Type B pancreatic cell (in vitro differentiated cells): ENCODE measurements around the gene PNPLA7. TPM values are rescaled to one million over a fixed set of nuclear protein-coding genes. Genes with fewer than 3 reads are reported as not detected.

ENCODE experiments used
- DNase-seq: peaks from one replicate; pipeline ENCODE4 v3.0.0; 2021; ENCODE audit warnings: mixed read lengths; ENCODE audit not compliant: unreplicated experiment; ENCODE audit errors: extremely low spot score
- H3K27ac Mint-ChIP-seq: 2 replicates; pipeline ENCODE4 v1.8.0; 2021; ENCODE audit warnings: mild to moderate bottlenecking, mixed read lengths
- H3K27me3 Mint-ChIP-seq: 2 replicates; pipeline ENCODE4 v1.8.0; 2021; ENCODE audit warnings: mixed read lengths
- H3K36me3 Mint-ChIP-seq: 2 replicates; pipeline ENCODE4 v1.8.0; 2021; ENCODE audit warnings: mixed read lengths
- H3K4me1 Mint-ChIP-seq: one replicate; pipeline ENCODE4 v1.8.0; 2021; ENCODE audit warnings: mixed read lengths; ENCODE audit not compliant: unreplicated experiment
- H3K4me3 Mint-ChIP-seq: 2 replicates; pipeline ENCODE4 v1.8.0; 2021; ENCODE audit warnings: mild to moderate bottlenecking, mixed read lengths
- H3K9me3 Mint-ChIP-seq: 2 replicates; pipeline ENCODE4 v1.8.0; 2021; ENCODE audit warnings: mixed read lengths
- total RNA-seq: library from RNA; stranded (reverse); gene quantifications from 2 replicates; pipeline ENCODE4 v1.2.1, GENCODE V29; 2021; ENCODE audit warnings: low replicate concordance
- TF ChIP-seq, protein P1 (sequence below): fragments of 200-600 bp; sonication (generic); conservative IDR thresholded peaks from 2 replicates; pipeline ENCODE4 v1.5.0; 2021; ENCODE audit warnings: antibody characterized with exemption, mild to moderate bottlenecking

The PNPLA7 gene
- total RNA-seq, 1 donor from 2014 or later, result 3.1 TPM

DNA sequence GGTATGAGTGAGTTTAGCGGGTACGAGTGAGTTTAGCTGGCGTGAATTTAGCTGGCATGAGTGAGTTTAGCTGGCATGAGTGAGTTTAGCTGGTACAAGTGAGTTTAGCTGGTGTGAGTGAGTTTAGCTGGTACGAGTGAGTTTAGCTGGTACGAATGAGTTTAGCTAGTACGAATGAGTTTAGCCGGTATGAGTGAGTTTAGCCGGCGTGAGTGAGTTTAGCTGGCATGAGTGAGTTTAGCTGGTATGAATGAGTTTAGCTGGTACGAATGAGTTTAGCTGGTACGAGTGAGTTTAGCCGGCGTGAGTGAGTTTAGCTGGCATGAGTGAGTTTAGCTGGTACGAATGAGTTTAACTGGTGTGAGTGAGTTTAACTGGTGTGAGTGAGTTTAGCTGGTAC, 41.0 kb downstream of the PNPLA7 start:
- H3K27ac Mint-ChIP-seq, result no peak overlapping the region

DNA sequence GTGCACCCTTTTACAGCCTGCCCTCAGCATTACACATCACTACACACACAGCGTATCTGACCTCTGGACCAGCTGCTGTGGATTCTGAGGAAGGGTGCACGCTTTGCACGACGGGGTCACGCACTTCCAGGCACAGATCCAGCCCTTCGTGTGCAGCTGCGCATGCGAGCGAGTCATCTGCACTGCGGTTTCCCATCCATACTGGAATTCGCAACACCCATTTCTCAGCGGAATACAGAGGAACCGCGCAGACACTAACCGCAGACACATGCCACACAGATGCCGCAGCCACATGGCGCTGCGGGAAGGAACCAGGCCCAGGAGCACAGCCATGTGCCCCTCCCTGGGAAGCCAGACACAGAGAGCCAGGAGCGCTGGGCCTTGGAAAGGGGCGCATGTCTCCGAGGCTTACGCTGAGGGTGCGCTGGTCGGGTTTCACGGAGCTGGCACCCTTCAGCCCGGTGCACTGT, 43.5 kb downstream of the PNPLA7 start:
- Mint-ChIP-seq H3K36me3 (no peaks in the 10 kb centered on the region), H3K4me1 (peaks cover 5% of the 10 kb centered on the region), H3K9me3 (peaks cover 5% of the 10 kb centered on the region), H3K4me3 (no peak overlapping the region), H3K27me3 (peaks cover 5% of the 10 kb centered on the region), H3K27ac (no peak overlapping the region)
- TF ChIP-seq, protein P1, sequence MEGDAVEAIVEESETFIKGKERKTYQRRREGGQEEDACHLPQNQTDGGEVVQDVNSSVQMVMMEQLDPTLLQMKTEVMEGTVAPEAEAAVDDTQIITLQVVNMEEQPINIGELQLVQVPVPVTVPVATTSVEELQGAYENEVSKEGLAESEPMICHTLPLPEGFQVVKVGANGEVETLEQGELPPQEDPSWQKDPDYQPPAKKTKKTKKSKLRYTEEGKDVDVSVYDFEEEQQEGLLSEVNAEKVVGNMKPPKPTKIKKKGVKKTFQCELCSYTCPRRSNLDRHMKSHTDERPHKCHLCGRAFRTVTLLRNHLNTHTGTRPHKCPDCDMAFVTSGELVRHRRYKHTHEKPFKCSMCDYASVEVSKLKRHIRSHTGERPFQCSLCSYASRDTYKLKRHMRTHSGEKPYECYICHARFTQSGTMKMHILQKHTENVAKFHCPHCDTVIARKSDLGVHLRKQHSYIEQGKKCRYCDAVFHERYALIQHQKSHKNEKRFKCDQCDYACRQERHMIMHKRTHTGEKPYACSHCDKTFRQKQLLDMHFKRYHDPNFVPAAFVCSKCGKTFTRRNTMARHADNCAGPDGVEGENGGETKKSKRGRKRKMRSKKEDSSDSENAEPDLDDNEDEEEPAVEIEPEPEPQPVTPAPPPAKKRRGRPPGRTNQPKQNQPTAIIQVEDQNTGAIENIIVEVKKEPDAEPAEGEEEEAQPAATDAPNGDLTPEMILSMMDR, result no peak
- DNase-seq, result no peak

More for the DNA sequence above, 41.0 kb downstream of the PNPLA7 start:
- Mint-ChIP-seq H3K36me3 (no peaks in the 10 kb centered on the region), H3K27me3 (no peaks in the 10 kb centered on the region), H3K4me3 (no peak overlapping the region), H3K9me3 (no peaks in the 10 kb centered on the region), H3K4me1 (no peaks in the 10 kb centered on the region)
- no peak for DNase-seq
- TF ChIP-seq, protein P1, result no peak

DNA sequence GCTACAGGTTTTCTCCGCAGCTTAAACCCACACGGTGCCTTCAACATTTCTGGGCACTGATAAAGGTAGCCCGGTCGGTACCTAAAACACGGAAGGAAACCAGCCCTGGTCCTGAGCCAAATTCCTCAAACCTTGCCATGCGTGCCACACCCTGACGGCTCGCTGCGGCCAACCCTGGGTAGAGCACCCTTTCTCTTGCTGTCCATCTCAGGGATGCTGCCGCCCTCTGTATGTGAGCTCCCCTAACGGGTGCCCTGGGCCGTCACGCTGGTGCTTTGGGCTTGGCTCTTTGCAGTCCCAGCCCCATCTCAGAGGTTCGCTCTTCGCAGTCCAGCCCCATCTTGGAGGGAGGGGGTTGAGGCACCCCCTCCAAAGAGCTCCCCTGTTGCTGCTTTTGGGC, 43.9 kb downstream of the PNPLA7 start:
- Mint-ChIP-seq H3K4me1 (peaks cover 5% of the 10 kb centered on the region), H3K27me3 (peaks cover 7% of the 10 kb centered on the region), H3K36me3 (no peaks in the 10 kb centered on the region), H3K27ac (no peak overlapping the region), H3K4me3 (no peak overlapping the region), H3K9me3 (peaks cover 5% of the 10 kb centered on the region)
- TF ChIP-seq, protein P1, result no peak
- no peak for DNase-seq

DNA sequence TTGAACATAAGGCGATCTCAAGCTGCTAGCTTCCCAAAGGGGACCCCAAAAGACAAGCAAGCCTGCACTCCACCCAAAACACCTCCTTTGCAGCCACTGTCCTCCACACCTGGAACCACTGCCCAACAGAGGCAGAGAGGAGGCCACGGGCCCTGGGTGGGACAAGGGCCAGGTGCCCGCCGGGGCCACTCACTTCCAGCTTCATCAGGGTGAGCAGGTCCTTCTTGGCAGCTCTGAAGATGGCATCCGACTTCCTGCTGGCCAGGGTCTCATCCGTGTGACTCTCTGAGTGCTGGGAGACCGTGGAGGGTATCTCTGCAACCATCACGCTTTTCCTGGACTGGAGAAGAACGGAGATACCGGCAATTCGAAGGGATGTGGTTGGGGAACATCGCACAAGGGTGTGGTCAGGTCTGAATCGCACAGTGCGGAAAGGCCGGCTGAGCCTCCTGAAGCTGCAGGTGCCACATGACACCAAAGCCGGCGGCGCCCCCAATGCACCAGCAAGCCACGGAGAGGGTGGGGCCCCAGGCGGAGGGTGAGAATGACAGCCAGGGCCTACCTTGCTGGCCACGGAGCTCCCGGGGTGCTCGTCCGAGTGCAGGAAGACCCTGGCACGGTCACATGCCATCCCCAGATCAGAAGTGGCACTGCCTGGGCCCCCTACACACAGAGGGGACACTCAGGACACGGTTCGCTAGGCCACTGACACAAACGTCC, 44.6 kb downstream of the PNPLA7 start:
- H3K36me3 Mint-ChIP-seq, result no peaks in the 10 kb centered on the region
- TF ChIP-seq, protein P1, result no peak
- no peak overlapping the region for H3K4me3 Mint-ChIP-seq
- no peak for DNase-seq
- H3K4me1 Mint-ChIP-seq, result peaks cover 5% of the 10 kb centered on the region
- peaks cover 7% of the 10 kb centered on the region for H3K27me3 Mint-ChIP-seq
- no peak overlapping the region for H3K27ac Mint-ChIP-seq
- peaks cover 5% of the 10 kb centered on the region for H3K9me3 Mint-ChIP-seq

DNA sequence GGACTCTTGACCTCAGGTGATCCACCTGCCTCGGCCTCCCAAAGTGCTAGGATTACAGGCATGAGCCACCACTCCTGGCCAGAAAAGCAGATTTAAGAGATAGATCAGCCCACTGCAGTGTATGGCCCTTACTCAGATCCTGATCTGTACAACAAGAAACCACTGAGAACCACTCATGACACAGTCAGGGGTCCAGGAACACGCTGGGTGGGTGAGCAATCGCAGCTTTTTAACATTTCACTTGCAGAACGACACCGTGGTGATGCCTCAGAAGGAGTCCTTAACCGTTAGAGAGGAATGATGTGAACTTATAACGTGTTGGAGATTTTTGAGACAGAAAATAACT, 45.8 kb downstream of the PNPLA7 start:
- no peak for DNase-seq
- Mint-ChIP-seq H3K36me3 (no peaks in the 10 kb centered on the region), H3K27me3 (peaks cover 7% of the 10 kb centered on the region), H3K27ac (no peak overlapping the region), H3K4me1 (peaks cover 5% of the 10 kb centered on the region), H3K4me3 (no peak overlapping the region), H3K9me3 (peaks cover 5% of the 10 kb centered on the region)
- TF ChIP-seq, protein P1, result no peak
